PC-9 (cell line): ENCODE data around the gene PRKCH. TPM values are rescaled to one million over a fixed set of nuclear protein-coding genes. Genes with fewer than 3 reads are reported as not detected.

Experiments used
- BruUV-seq: library from RNA; stranded (reverse); fragments of 400-500 nt; replicated peaks from 2 replicates; lab custom pipeline; 2021; lab: Mats Ljungman, UMichigan
- CTCF ChIA-PET: fragments of 300-600 bp; sonication (Branson Sonifier 250); formaldehyde crosslinking; loops from one replicate; lab custom pipeline; 2022; ENCODE audit warnings: antibody characterized with exemption; lab: Charles Lee
- POLR2A ChIA-PET: fragments of 300-600 bp; sonication (Branson Sonifier 250); formaldehyde crosslinking; loops from one replicate; lab custom pipeline; 2022; ENCODE audit warnings: antibody characterized with exemption; ENCODE audit not compliant: unreplicated experiment; lab: Charles Lee
- DNase-seq, 2 experiments: peaks; one replicate each; pipeline versions ENCODE4 v3.0.0 to v3.0.0-alpha.2; 2015 to 2022; ENCODE audit warnings: mixed read lengths in 1 of 2
- H2AFZ ChIP-seq: fragments of 200-600 bp; sonication (generic); 2 replicates; pipeline ENCODE4 v1.8.1; 2017; ENCODE audit warnings: antibody characterized with exemption
- H3F3A ChIP-seq: fragments of 200-600 bp; sonication (generic); 2 replicates; pipeline ENCODE4 v1.8.1; 2017; ENCODE audit warnings: antibody characterized with exemption, mild to moderate bottlenecking, low read depth; ENCODE audit not compliant: insufficient read depth
- H3K27ac ChIP-seq: fragments of 200-600 bp; sonication (generic); 2 replicates; pipeline ENCODE4 v1.6.1; 2016; ENCODE audit warnings: mixed run types
- H3K27me3 ChIP-seq: fragments of 200-600 bp; sonication (generic); 2 replicates; pipeline ENCODE4 v1.6.1; 2016; ENCODE audit warnings: low read depth, mixed run types; ENCODE audit not compliant: insufficient read depth
- H3K36me3 ChIP-seq: fragments of 200-600 bp; sonication (generic); 2 replicates; pipeline ENCODE4 v1.6.1; 2016; ENCODE audit warnings: low read depth, mixed run types
- H3K4me1 ChIP-seq: fragments of 200-600 bp; sonication (generic); replicated peaks from 2 replicates; pipeline ENCODE4 v1.6.1; 2016; ENCODE audit warnings: mixed run types; ENCODE audit not compliant: insufficient read depth
- H3K4me2 ChIP-seq: fragments of 200-600 bp; sonication (generic); 2 replicates; pipeline ENCODE4 v1.6.1; 2017; ENCODE audit warnings: mixed run types
- H3K4me3 ChIP-seq: fragments of 200-600 bp; sonication (generic); 2 replicates; pipeline ENCODE4 v1.6.1; 2016; ENCODE audit warnings: mixed run types
- H3K79me2 ChIP-seq: fragments of 200-600 bp; sonication (generic); 2 replicates; pipeline ENCODE4 v1.6.1; 2017; ENCODE audit warnings: low read depth, mixed run types
- H3K9me2 ChIP-seq: fragments of 200-600 bp; sonication (generic); 2 replicates; pipeline ENCODE4 v1.8.1; 2017; ENCODE audit warnings: mild to moderate bottlenecking; ENCODE audit not compliant: insufficient read depth
- H3K9me3 ChIP-seq: fragments of 200-600 bp; sonication (generic); 2 replicates; pipeline ENCODE4 v1.8.1; 2016; ENCODE audit warnings: low read depth; ENCODE audit not compliant: insufficient read depth
- H4K20me1 ChIP-seq: fragments of 200-600 bp; sonication (generic); 2 replicates; pipeline ENCODE4 v1.8.1; 2017; ENCODE audit not compliant: insufficient read depth
- EZH2 ChIP-seq: fragments of 200-600 bp; sonication (generic); IDR thresholded peaks from 2 replicates; pipeline ENCODE4 v1.8.0; 2017; ENCODE audit warnings: antibody characterized with exemption, low read depth
- intact Hi-C: fragments of 100-400 bp; cut with micrococcal nuclease; formaldehyde crosslinking; loops from one replicate; pipeline ENCODE4 v1.10.0; 2022; ENCODE audit not compliant: unreplicated experiment
- total RNA-seq: library from RNA; stranded (reverse); gene quantifications from 2 replicates; pipeline ENCODE4 v1.2.3, GENCODE V29; 2021
- TF ChIP-seq, protein P1 (sequence below): fragments of 200-600 bp; sonication (generic); conservative IDR thresholded peaks from 2 replicates; pipeline ENCODE4 v1.6.1; 2017; ENCODE audit warnings: mixed run types, antibody characterized with exemption, mild to moderate bottlenecking, moderate library complexity

The PRKCH gene
- total RNA-seq, 1 experiment from 2014 or later, result 32.4 TPM

DNA sequence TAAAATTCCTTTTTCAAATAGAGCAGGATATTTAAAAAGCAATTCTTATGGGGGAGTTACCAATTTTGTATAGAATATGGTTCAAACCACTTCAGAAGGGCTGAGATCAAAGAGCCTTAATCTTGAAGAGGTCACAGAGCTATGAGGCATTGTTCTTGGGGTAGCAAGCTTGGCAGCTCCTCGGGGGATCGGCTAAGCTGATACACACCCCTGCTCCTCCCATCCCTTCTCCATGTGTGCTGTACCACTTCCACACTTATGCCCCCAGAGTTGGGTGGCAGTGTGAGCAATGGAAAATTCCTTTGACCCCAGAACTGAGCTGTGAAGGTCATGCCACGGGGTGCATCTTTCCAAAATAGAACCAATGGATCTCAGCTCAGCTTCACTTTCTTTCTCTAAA lies 25.2 kb upstream of the PRKCH start:
- H3K4me1 ChIP-seq, result 0 out of 2 replicates have a peak, but pooled peaks cover 4% of the 10 kb centered on the region
- no peak for DNase-seq
- no peaks in the 10 kb centered on the region for H3K27me3 ChIP-seq
- H2AFZ ChIP-seq, result no peak overlapping the region
- no peaks in the 10 kb centered on the region for H3K79me2 ChIP-seq
- ChIA-PET CTCF (interaction anchor here (0.5 to 0.6 kb wide), 3 partner anchors 15 to 444 kb away, joined by 5 to 9 read pairs (median 7); no protein-coding TSS in a partner anchor), POLR2A (interaction anchor here (0.6 to 0.9 kb wide), 2 partner anchors 26 to 584 kb away, joined by 3 to 6 read pairs; no protein-coding TSS in a partner anchor)
- H3K4me2 ChIP-seq, result no peak overlapping the region
- H3K4me3 ChIP-seq, result no peak overlapping the region
- no peaks in the 10 kb centered on the region for H4K20me1 ChIP-seq
- H3K9me2 ChIP-seq, result no peaks in the 10 kb centered on the region
- BruUV-seq, result no TSS peak
- H3K36me3 ChIP-seq, result no peaks in the 10 kb centered on the region
- no peak for TF ChIP-seq EZH2
- TF ChIP-seq, protein P1, sequence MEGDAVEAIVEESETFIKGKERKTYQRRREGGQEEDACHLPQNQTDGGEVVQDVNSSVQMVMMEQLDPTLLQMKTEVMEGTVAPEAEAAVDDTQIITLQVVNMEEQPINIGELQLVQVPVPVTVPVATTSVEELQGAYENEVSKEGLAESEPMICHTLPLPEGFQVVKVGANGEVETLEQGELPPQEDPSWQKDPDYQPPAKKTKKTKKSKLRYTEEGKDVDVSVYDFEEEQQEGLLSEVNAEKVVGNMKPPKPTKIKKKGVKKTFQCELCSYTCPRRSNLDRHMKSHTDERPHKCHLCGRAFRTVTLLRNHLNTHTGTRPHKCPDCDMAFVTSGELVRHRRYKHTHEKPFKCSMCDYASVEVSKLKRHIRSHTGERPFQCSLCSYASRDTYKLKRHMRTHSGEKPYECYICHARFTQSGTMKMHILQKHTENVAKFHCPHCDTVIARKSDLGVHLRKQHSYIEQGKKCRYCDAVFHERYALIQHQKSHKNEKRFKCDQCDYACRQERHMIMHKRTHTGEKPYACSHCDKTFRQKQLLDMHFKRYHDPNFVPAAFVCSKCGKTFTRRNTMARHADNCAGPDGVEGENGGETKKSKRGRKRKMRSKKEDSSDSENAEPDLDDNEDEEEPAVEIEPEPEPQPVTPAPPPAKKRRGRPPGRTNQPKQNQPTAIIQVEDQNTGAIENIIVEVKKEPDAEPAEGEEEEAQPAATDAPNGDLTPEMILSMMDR, result no peak
- intact Hi-C loops, result loop anchor here (2.0 to 10.0 kb wide), 2 partner anchors 85 to 439 kb away; no protein-coding TSS in a partner anchor
- no peaks in the 10 kb centered on the region; the same call in 1 of the 2 replicates for H3F3A ChIP-seq
- no peak overlapping the region for H3K27ac ChIP-seq
- H3K9me3 ChIP-seq, result no peaks in the 10 kb centered on the region

DNA sequence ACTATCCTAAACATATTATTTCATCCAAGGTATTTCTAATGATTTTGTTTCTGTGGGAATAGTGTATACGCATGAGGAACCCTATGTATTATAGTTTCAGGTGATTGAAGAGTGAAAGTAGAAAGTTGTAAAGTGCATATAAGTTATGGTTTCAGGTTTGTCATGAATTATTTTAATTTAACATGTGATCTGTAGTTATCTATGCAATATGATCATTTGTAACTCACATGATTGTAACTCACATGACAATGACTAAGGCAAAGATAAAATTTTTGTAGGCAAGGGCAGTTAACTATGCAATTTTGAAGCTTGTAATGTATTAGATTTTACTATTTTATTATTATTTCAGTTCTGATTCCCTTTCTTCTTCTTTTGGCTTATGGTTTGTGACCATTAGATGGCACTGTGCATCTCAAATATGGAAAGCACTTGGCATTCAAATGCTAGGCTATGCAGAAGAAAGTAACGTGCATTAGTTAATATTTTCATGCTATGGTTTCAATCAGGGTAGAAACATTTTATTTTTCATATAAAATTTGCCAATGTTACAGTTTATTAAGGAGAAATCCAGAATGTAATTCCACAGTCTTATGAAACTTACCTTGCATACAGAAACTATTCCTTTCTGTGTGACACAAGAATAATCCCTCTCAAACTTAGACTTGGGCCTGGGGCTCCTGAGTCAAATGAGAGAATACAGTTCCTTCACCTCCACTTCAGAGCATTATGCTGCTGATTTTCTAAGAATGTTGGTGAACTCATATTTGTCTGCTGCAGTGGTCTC lies 24.5 kb upstream of the PRKCH start:
- no peaks in the 10 kb centered on the region for H3K9me3 ChIP-seq
- no peak overlapping the region for H3K4me3 ChIP-seq
- no peak overlapping the region for H3K27ac ChIP-seq
- H3K27me3 ChIP-seq, result no peaks in the 10 kb centered on the region
- no peak overlapping the region for H2AFZ ChIP-seq
- DNase-seq, result peak; percentile 12 to 70
- no peaks in the 10 kb centered on the region for H3K36me3 ChIP-seq
- H3K79me2 ChIP-seq, result no peaks in the 10 kb centered on the region
- POLR2A ChIA-PET, result interaction anchor here (0.6 kb wide), 1 partner anchor 25 kb away, joined by 6 read pairs; no protein-coding TSS in a partner anchor
- TF ChIP-seq EZH2, result no peak
- TF ChIP-seq, protein P1, result peak; percentile 84
- no peak overlapping the region for H3K4me2 ChIP-seq
- no TSS peak for BruUV-seq
- H3K4me1 ChIP-seq, result 0 out of 2 replicates have a peak, but pooled peaks cover 4% of the 10 kb centered on the region
- CTCF ChIA-PET, result interaction anchor here (0.6 to 0.8 kb wide), 3 partner anchors 15 to 443 kb away, joined by 3 to 9 read pairs (median 5); no protein-coding TSS in a partner anchor
- no peaks in the 10 kb centered on the region for H3K9me2 ChIP-seq
- H4K20me1 ChIP-seq, result no peaks in the 10 kb centered on the region
- intact Hi-C loops, result loop anchor here (1.0 to 10.0 kb wide), 5 partner anchors 84 to 540 kb away; no protein-coding TSS in a partner anchor
- no peaks in the 10 kb centered on the region; the same call in 1 of the 2 replicates for H3F3A ChIP-seq

DNA sequence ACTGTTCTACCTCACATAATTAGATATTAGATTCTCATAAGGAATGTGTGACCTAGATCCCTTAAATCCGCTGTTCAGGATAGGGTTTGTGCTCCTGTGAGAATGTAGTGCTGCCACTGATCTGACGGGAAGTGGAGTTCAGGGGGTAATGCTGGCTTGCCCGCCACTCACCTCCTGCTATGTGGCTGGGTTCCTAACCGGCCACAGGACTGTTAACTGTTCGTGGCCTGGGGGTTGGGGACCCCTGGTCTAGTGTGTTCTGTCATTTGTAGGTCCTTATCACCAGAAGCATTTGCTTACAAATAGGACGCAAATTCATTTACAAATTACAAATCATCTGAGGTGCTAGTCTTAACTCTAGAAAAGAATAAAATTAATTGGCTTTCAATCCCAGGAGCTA lies 23.8 kb upstream of the PRKCH start:
- Histone ChIP-seq H3F3A (no peaks in the 10 kb centered on the region; the same call in 1 of the 2 replicates), H3K36me3 (no peaks in the 10 kb centered on the region), H3K27ac (no peak overlapping the region), H3K27me3 (no peaks in the 10 kb centered on the region), H3K4me1 (0 out of 2 replicates have a peak, but pooled peaks cover 4% of the 10 kb centered on the region), H2AFZ (no peak overlapping the region), H3K4me2 (no peak overlapping the region), H4K20me1 (no peaks in the 10 kb centered on the region), H3K4me3 (no peak overlapping the region), H3K9me2 (no peaks in the 10 kb centered on the region), H3K79me2 (no peaks in the 10 kb centered on the region), H3K9me3 (peaks cover 3% of the 10 kb centered on the region; the same call in 1 of the 2 replicates)
- TF ChIP-seq, protein P1, result no peak
- no peak for TF ChIP-seq EZH2
- intact Hi-C loops, result loop anchor here (1.0 to 10.0 kb wide), 5 partner anchors 83 to 540 kb away; no protein-coding TSS in a partner anchor
- no peak for DNase-seq
- ChIA-PET POLR2A (no interaction called here), CTCF (no interaction called here)
- BruUV-seq, result no TSS peak
